ENCODE measurements around the gene SNRPD1. TPM values are rescaled to one million over a fixed set of nuclear protein-coding genes. Genes with fewer than 3 reads are reported as not detected.
"Not testable (repeated sequence)": the region's sequence is repeated elsewhere in the genome, so short reads cannot be mapped to it uniquely, and the experiment has no call there.

Gene SNRPD1
- total RNA-seq, 1 donor from 2014 or later: 192 TPM

- intact Hi-C loops (cut with micrococcal nuclease): no loop called here
- Mint-ChIP-seq H3K27ac (no peak overlapping the region), H3K36me3 (ENCODE audit: low read depth) (peaks cover 2% of the 10 kb centered on the region), H3K4me1 (peaks cover 9% of the 10 kb centered on the region), H3K4me3 (no peak overlapping the region), H3K9me3 (no peaks in the 10 kb centered on the region), H3K27me3 (no peaks in the 10 kb centered on the region)
- no peak for DNase-seq
These were observed 6.9 kb upstream of the SNRPD1 start for GRCh38 chr18:21605213-21605612.

GRCh38 chr18:21611401-21612124 lies 551 bp upstream of the SNRPD1 start:
- H3K4me3 Mint-ChIP-seq: peak overlapping the region; percentile 91
- intact Hi-C loops (cut with micrococcal nuclease): loop anchor here (1.0 to 5.0 kb wide), 4 partner anchors 11 to 129 kb away; partner anchors contain the start of genes ABHD3, ESCO1 and MIB1
- not testable (repeated sequence) for H3K9me3 Mint-ChIP-seq, DNase-seq, H3K27me3 Mint-ChIP-seq
- peaks cover 33% of the 10 kb centered on the region for H3K36me3 Mint-ChIP-seq (ENCODE audit: low read depth)
- H3K27ac Mint-ChIP-seq: peak overlapping the region; percentile 98
- H3K4me1 Mint-ChIP-seq: peaks cover 19% of the 10 kb centered on the region

- intact Hi-C loops (cut with micrococcal nuclease): not testable (repeated sequence)
These were observed 9.5 kb downstream of the SNRPD1 start for GRCh38 chr18:21621640-21622039.

GRCh38 chr18:21629089-21629832 lies 17.1 kb downstream of the SNRPD1 start:
- Mint-ChIP-seq H3K4me3 (no peak overlapping the region), H3K27me3 (no peaks in the 10 kb centered on the region), H3K9me3 (no peaks in the 10 kb centered on the region), H3K4me1 (peaks cover 9% of the 10 kb centered on the region), H3K36me3 (ENCODE audit: low read depth) (peaks cover 62% of the 10 kb centered on the region), H3K27ac (peak overlapping the region; percentile 82)
- intact Hi-C loops (cut with micrococcal nuclease): no loop called here
- DNase-seq: no peak

More at GRCh38 chr18:21621640-21622039, 9.5 kb downstream of the SNRPD1 start:
- H3K4me3 Mint-ChIP-seq, H3K27ac Mint-ChIP-seq, H3K9me3 Mint-ChIP-seq, DNase-seq, H3K27me3 Mint-ChIP-seq: not testable (repeated sequence)
- Mint-ChIP-seq H3K36me3 (ENCODE audit: low read depth) (peaks cover 54% of the 10 kb centered on the region), H3K4me1 (peaks cover 12% of the 10 kb centered on the region)

GRCh38 chr18:21632393-21632792 lies 20.3 kb downstream of the SNRPD1 start:
- Mint-ChIP-seq H3K27ac (no peak overlapping the region), H3K27me3 (no peaks in the 10 kb centered on the region), H3K9me3 (no peaks in the 10 kb centered on the region), H3K4me3 (no peak overlapping the region), H3K4me1 (peaks cover 9% of the 10 kb centered on the region), H3K36me3 (ENCODE audit: low read depth) (peaks cover 59% of the 10 kb centered on the region)
- intact Hi-C loops (cut with micrococcal nuclease): no loop called here
- no peak for DNase-seq

- Mint-ChIP-seq H3K36me3 (ENCODE audit: low read depth) (peaks cover 43% of the 10 kb centered on the region), H3K27ac (peak overlapping the region; percentile 34), H3K4me1 (peaks cover 3% of the 10 kb centered on the region), H3K9me3 (no peaks in the 10 kb centered on the region), H3K27me3 (no peaks in the 10 kb centered on the region), H3K4me3 (no peak overlapping the region)
- DNase-seq: no peak
- intact Hi-C loops (cut with micrococcal nuclease): no loop called here
These were observed 22.6 kb downstream of the SNRPD1 start for GRCh38 chr18:21634588-21635199.

GRCh38 chr18:21636769-21637168 lies 24.7 kb downstream of the SNRPD1 start:
- no peaks in the 10 kb centered on the region for H3K9me3 Mint-ChIP-seq
- H3K4me1 Mint-ChIP-seq: peaks cover 3% of the 10 kb centered on the region
- no peaks in the 10 kb centered on the region for H3K27me3 Mint-ChIP-seq
- peaks cover 33% of the 10 kb centered on the region for H3K36me3 Mint-ChIP-seq (ENCODE audit: low read depth)
- intact Hi-C loops (cut with micrococcal nuclease): no loop called here
- no peak for DNase-seq
- no peak overlapping the region for H3K27ac Mint-ChIP-seq
- H3K4me3 Mint-ChIP-seq: no peak overlapping the region

GRCh38 chr18:21638822-21639221 lies 26.7 kb downstream of the SNRPD1 start:
- no peaks in the 10 kb centered on the region for H3K9me3 Mint-ChIP-seq
- DNase-seq: no peak
- intact Hi-C loops (cut with micrococcal nuclease): no loop called here
- no peak overlapping the region for H3K27ac Mint-ChIP-seq
- H3K27me3 Mint-ChIP-seq: no peaks in the 10 kb centered on the region
- H3K4me3 Mint-ChIP-seq: no peak overlapping the region
- H3K4me1 Mint-ChIP-seq: peaks cover 3% of the 10 kb centered on the region
- peaks cover 22% of the 10 kb centered on the region for H3K36me3 Mint-ChIP-seq (ENCODE audit: low read depth)

- DNase-seq; H3K4me1 Mint-ChIP-seq; H3K27ac Mint-ChIP-seq; H3K9me3 Mint-ChIP-seq; H3K4me3 Mint-ChIP-seq; H3K27me3 Mint-ChIP-seq; intact Hi-C loops (cut with micrococcal nuclease): not testable (repeated sequence)
- H3K36me3 Mint-ChIP-seq (ENCODE audit: low read depth): peaks cover 13% of the 10 kb centered on the region
These were observed 28.3 kb downstream of the SNRPD1 start for GRCh38 chr18:21640375-21640774.

- H3K36me3 Mint-ChIP-seq (ENCODE audit: low read depth): peaks cover 16% of the 10 kb centered on the region
- intact Hi-C loops (cut with micrococcal nuclease): no loop called here
- no peaks in the 10 kb centered on the region for H3K27me3 Mint-ChIP-seq
These were observed 38.2 kb downstream of the SNRPD1 start for GRCh38 chr18:21650311-21650710.

GRCh38 chr18:21652073-21652472 lies 40.0 kb downstream of the SNRPD1 start:
- Mint-ChIP-seq H3K4me3 (no peak overlapping the region), H3K36me3 (ENCODE audit: low read depth) (peaks cover 19% of the 10 kb centered on the region), H3K27ac (no peak overlapping the region), H3K4me1 (peaks cover 3% of the 10 kb centered on the region), H3K27me3 (no peaks in the 10 kb centered on the region), H3K9me3 (peaks cover 3% of the 10 kb centered on the region)
- intact Hi-C loops (cut with micrococcal nuclease): no loop called here
- DNase-seq: no peak

More at GRCh38 chr18:21650311-21650710, 38.2 kb downstream of the SNRPD1 start:
- peaks cover 3% of the 10 kb centered on the region for H3K9me3 Mint-ChIP-seq
- no peak overlapping the region for H3K27ac Mint-ChIP-seq
- no peak for DNase-seq
- H3K4me1 Mint-ChIP-seq: peaks cover 3% of the 10 kb centered on the region
- H3K4me3 Mint-ChIP-seq: no peak overlapping the region

GRCh38 chr18:21653361-21653760 lies 41.2 kb downstream of the SNRPD1 start:
- Mint-ChIP-seq H3K4me1 (peaks cover 3% of the 10 kb centered on the region), H3K36me3 (ENCODE audit: low read depth) (peaks cover 22% of the 10 kb centered on the region), H3K4me3 (no peak overlapping the region), H3K27me3 (no peaks in the 10 kb centered on the region), H3K9me3 (peaks cover 3% of the 10 kb centered on the region), H3K27ac (no peak overlapping the region)
- intact Hi-C loops (cut with micrococcal nuclease): no loop called here
- no peak for DNase-seq

GRCh38 chr18:21656402-21656801 lies 44.3 kb downstream of the SNRPD1 start:
- no peak overlapping the region for H3K4me3 Mint-ChIP-seq
- H3K27ac Mint-ChIP-seq: no peak overlapping the region
- peaks cover 3% of the 10 kb centered on the region for H3K4me1 Mint-ChIP-seq
- H3K27me3 Mint-ChIP-seq: no peaks in the 10 kb centered on the region
- H3K36me3 Mint-ChIP-seq (ENCODE audit: low read depth): peaks cover 24% of the 10 kb centered on the region
- intact Hi-C loops (cut with micrococcal nuclease): no loop called here
- DNase-seq: no peak
- H3K9me3 Mint-ChIP-seq: peaks cover 3% of the 10 kb centered on the region

- Mint-ChIP-seq H3K27me3 (no peaks in the 10 kb centered on the region), H3K9me3 (no peaks in the 10 kb centered on the region), H3K4me3 (no peak overlapping the region), H3K27ac (no peak overlapping the region), H3K4me1 (no peaks in the 10 kb centered on the region), H3K36me3 (ENCODE audit: low read depth) (peaks cover 26% of the 10 kb centered on the region)
- DNase-seq: no peak
- intact Hi-C loops (cut with micrococcal nuclease): no loop called here
These were observed 48.0 kb downstream of the SNRPD1 start for GRCh38 chr18:21660078-21660477.

All from activated CD4-positive, alpha-beta T cell treated with anti-CD3 and anti-CD28 coated beads, Interleukin-2, amount 10 ng/mL, durations not matched to agents 24 days and 14 days (primary cell).